Osteocyte (in vitro differentiated cells): Measurements from ENCODE around the gene LRRC59. TPM values are rescaled to one million over a fixed set of nuclear protein-coding genes. Genes with fewer than 3 reads are reported as not detected.

Experiments
- DNase-seq: peaks from one replicate; pipeline ENCODE4 v3.0.0; 2021; ENCODE audit warnings: mixed read lengths; ENCODE audit not compliant: unreplicated experiment; ENCODE audit errors: extremely low spot score
- H3K27ac Mint-ChIP-seq: one replicate; pipeline ENCODE4 v1.8.0; 2021; ENCODE audit warnings: mild to moderate bottlenecking, mixed read lengths; ENCODE audit not compliant: unreplicated experiment
- H3K27me3 Mint-ChIP-seq: one replicate; pipeline ENCODE4 v1.8.0; 2021; ENCODE audit warnings: mixed read lengths; ENCODE audit not compliant: unreplicated experiment
- H3K36me3 Mint-ChIP-seq: one replicate; pipeline ENCODE4 v1.8.0; 2021; ENCODE audit warnings: mixed read lengths; ENCODE audit not compliant: unreplicated experiment
- H3K4me1 Mint-ChIP-seq: one replicate; pipeline ENCODE4 v1.8.0; 2021; ENCODE audit warnings: mixed read lengths; ENCODE audit not compliant: unreplicated experiment
- H3K4me3 Mint-ChIP-seq: one replicate; pipeline ENCODE4 v1.8.0; 2021; ENCODE audit warnings: mild to moderate bottlenecking, moderate library complexity, mixed read lengths; ENCODE audit not compliant: unreplicated experiment
- H3K9me3 Mint-ChIP-seq: one replicate; pipeline ENCODE4 v1.8.0; 2021; ENCODE audit warnings: mixed read lengths; ENCODE audit not compliant: unreplicated experiment
- long read RNA-seq: library from polyadenylated mRNA; unstranded; transcript quantifications from one replicate; pipeline ENCODE4 v2.0.0, GENCODE V29; 2021
- total RNA-seq: library from RNA; stranded (reverse); gene quantifications from 2 replicates; pipeline ENCODE4 v1.2.1, GENCODE V29; 2021
- TF ChIP-seq, protein P1 (sequence below): fragments of 200-600 bp; sonication (generic); IDR thresholded peaks from 2 replicates; pipeline ENCODE4 v1.5.0; 2021; ENCODE audit warnings: antibody characterized with exemption, mild to moderate bottlenecking, moderate library complexity

Gene LRRC59
- total RNA-seq = 87.0 and 87.2 TPM in 2 replicates
- long read RNA-seq, transcript LRRC59-201 (7 exons, 2,910 nt) = major isoform, 11 of 21 reads
- long read RNA-seq, partial matches to known transcripts = 0 of 21 reads
- long read RNA-seq, other reads (novel, unspliced or antisense) = 10 of 21 reads

DNA sequence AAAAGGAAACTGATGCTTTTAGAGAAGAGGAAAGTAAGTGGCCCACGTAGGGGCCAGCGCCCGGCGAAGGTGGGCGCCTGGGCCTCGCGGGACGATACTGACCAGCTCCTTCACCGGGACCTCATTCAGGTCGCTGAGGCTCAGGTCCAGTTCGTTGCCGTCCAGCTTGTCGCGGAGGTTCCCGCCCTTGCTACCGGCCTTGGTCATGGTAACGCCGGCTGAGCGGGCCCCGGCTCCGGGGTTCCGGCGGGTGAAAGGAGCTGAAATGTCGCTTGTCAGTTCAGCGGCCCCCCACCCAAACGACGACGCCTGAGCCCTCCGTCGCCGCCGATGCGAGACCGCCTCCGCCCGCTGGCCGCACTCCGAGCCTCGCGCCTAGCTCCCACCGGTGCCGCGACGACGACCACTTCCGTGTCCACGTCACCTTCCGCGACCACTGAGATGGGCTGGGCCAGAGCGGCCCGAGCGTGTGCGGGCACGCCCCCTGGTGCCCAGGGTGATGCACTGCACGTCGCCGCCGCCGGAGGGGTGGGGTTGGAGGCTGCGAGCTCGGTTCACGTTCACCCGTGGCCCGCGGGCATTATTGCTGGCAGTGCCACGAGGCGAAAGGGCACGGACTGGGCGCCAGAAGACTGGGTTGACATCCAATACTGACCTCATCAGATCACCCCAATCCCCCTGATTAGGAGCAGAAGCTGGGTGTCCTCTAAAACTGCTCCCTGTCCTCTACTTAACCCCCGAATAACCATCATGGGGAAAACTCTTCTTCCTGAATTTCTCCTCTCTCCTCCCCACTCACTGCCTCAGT, at the start of gene LRRC59:
Gene LRRC59, minus strand, starts transcription at position 413 of the 808 bp plus-strand sequence. Its CDS starts 206 bp downstream, at position 207.
- Mint-ChIP-seq H3K36me3 (peaks cover 19% of the 10 kb centered on the region), H3K9me3 (no peaks in the 10 kb centered on the region), H3K4me1 (peaks cover 25% of the 10 kb centered on the region), H3K4me3 (peak within 1 kb of the TSS; percentile 93), H3K27me3 (no peaks in the 10 kb centered on the region), H3K27ac (peak within 1 kb of the TSS; percentile 73)
- peak; percentile 98 for DNase-seq
- TF ChIP-seq, protein P1, sequence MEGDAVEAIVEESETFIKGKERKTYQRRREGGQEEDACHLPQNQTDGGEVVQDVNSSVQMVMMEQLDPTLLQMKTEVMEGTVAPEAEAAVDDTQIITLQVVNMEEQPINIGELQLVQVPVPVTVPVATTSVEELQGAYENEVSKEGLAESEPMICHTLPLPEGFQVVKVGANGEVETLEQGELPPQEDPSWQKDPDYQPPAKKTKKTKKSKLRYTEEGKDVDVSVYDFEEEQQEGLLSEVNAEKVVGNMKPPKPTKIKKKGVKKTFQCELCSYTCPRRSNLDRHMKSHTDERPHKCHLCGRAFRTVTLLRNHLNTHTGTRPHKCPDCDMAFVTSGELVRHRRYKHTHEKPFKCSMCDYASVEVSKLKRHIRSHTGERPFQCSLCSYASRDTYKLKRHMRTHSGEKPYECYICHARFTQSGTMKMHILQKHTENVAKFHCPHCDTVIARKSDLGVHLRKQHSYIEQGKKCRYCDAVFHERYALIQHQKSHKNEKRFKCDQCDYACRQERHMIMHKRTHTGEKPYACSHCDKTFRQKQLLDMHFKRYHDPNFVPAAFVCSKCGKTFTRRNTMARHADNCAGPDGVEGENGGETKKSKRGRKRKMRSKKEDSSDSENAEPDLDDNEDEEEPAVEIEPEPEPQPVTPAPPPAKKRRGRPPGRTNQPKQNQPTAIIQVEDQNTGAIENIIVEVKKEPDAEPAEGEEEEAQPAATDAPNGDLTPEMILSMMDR = peak; percentile 97

DNA sequence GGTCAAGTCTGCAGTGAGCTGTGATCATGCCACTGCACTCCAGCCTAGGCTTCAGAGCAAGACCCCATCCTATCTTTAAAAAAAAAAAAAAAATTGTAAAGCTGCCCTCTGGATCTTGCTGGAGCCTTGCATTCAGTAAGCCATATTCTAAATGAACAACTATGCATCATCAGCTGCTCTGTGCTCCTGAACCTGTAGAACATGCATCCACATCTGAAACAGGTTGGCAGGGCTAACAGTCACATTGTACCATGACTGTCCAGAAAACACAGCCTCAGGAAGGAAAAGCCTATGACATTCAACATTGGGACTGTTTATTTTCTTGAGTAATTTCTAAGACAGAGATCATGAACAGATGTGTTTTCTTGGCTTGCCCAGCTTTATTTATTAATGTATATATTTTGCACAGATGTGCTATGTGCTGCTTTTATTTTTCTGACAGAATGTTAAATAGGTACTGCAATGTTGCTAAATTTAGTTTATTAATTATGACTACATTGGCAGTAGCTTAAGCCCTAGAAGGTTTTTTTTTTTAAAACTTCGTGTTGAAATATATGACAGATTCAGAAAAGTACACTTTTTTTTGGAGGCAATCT, 48.5 kb upstream of the LRRC59 start:
- Mint-ChIP-seq H3K4me3 (no peak overlapping the region), H3K27me3 (no peaks in the 10 kb centered on the region), H3K36me3 (no peaks in the 10 kb centered on the region), H3K9me3 (no peaks in the 10 kb centered on the region), H3K4me1 (peaks cover 9% of the 10 kb centered on the region), H3K27ac (no peak overlapping the region)
- DNase-seq = no peak
- TF ChIP-seq, protein P1 = no peak

DNA sequence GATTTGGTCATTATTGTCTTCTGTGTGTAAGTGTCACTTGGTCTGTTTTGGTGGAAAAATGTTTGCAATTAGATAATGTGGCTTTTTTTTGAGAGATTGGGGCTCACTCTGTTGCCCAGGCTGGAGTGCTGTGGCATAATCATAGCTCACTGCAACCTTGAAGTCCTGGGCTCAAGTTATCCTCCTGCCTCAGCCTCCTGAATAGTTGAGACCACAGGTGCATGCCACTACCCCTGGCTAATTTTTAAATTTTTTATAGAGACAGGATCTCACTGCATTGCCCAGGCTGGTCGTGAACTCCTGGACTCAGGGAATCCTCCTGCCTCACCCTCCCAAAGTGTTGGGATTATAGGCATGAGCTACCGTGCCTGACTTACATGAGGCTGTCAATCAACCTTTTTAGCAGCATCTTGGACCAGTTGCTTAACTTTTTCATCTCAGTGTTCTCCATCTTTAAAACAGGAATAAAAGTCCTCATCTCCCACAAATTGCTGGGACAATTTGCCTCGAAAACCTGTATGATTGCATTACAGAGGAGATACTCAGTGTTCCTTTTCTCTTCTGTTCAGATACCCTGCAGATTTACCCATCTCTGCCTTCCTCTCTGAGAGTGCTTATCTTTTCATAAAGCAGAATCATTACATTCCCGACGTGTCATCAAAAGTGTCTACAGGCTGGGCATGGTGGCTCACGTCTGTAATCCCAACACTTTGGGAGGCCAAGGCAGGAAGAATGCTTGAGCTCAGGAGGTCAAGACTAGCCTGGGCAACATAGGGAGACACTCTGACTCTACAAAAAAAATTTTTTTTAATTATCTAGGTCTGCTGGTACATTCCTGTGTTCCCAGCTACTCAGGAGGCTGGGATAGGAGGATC, 47.8 kb upstream of the LRRC59 start:
- Mint-ChIP-seq H3K36me3 (no peaks in the 10 kb centered on the region), H3K4me3 (no peak overlapping the region), H3K27ac (no peak overlapping the region), H3K9me3 (no peaks in the 10 kb centered on the region), H3K4me1 (peaks cover 9% of the 10 kb centered on the region), H3K27me3 (no peaks in the 10 kb centered on the region)
- TF ChIP-seq, protein P1 = no peak
- DNase-seq = no peak

DNA sequence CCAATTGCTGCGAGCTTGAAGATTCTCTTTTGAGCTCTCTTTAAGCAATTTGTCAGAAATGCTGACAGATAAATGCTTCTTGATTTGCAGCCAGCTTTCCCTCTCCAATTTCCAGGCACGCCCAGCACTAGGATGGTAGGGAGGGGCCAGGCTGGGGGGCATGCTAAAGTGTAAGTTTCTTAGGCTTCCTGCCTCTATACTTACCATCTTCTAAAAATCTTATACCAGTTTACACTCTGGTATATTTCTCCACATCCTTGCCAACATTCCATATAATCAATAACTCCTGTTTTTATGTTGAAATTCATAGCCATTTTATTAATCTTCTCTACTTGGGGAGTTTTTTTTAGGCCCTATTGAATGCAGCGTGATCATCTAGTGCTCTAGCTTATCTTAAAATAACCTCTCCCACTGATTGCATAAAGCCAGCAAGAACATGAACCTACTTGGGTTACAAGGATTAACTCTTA, 46.2 kb upstream of the LRRC59 start:
- Mint-ChIP-seq H3K27me3 (no peaks in the 10 kb centered on the region), H3K27ac (no peak overlapping the region), H3K36me3 (no peaks in the 10 kb centered on the region), H3K4me1 (peaks cover 9% of the 10 kb centered on the region), H3K9me3 (no peaks in the 10 kb centered on the region), H3K4me3 (no peak overlapping the region)
- no peak for DNase-seq
- TF ChIP-seq, protein P1 = no peak
